H1 (cell line): ENCODE measurements around the gene TEAD4. TPM values are rescaled to one million over a fixed set of nuclear protein-coding genes. Genes with fewer than 3 reads are reported as not detected.

Source experiments
- CTCF ChIA-PET: fragments of 300-600 bp; sonication (Branson Sonifier 250); formaldehyde crosslinking; loops from one replicate; lab custom pipeline; 2021; ENCODE audit not compliant: partially characterized antibody; lab: Charles Lee
- POLR2A ChIA-PET: fragments of 300-600 bp; sonication (Branson Sonifier 250); formaldehyde crosslinking; loops from one replicate; lab custom pipeline; 2021; ENCODE audit warnings: inconsistent platforms; ENCODE audit not compliant: partially characterized antibody; lab: Charles Lee
- DNase-seq, 2 experiments: peaks; one replicate each; pipeline versions ENCODE4 v3.0.0 to v3.0.0-alpha.2; 2010 to 2022; ENCODE audit warnings: low spot score in 2 of 2, low read depth in 1 of 2, mixed read lengths in 1 of 2
- FAIRE-seq: peaks from 2 replicates; lab custom pipeline; 2011; peaks lifted over from hg19 to GRCh38; lab: Jason Lieb, UNC
- H2AFZ ChIP-seq: 2 replicates; pipeline ENCODE4 v1.8.1; 2012; ENCODE audit warnings: low read length, inconsistent platforms
- H2AK5ac ChIP-seq: 2 replicates; pipeline ENCODE4 v1.6.1; 2013; ENCODE audit warnings: low read depth, low read length
- H2BK120ac ChIP-seq: replicated peaks from 2 replicates; pipeline ENCODE3; 2013; ENCODE audit warnings: low read depth, low read length, inconsistent platforms
- H2BK12ac ChIP-seq: 2 replicates; pipeline ENCODE4 v1.6.1; 2013; ENCODE audit warnings: low read depth, low read length
- H2BK15ac ChIP-seq: 2 replicates; pipeline ENCODE4 v1.6.1; 2013; ENCODE audit warnings: low read length
- H2BK20ac ChIP-seq: 2 replicates; pipeline ENCODE4 v1.6.1; 2013; ENCODE audit warnings: low read length
- H2BK5ac ChIP-seq: 2 replicates; pipeline ENCODE4 v1.6.1; 2013; ENCODE audit warnings: low read depth, low read length
- H3K14ac ChIP-seq: 2 replicates; pipeline ENCODE4 v1.6.1; 2013; ENCODE audit warnings: inconsistent platforms; ENCODE audit not compliant: insufficient read length
- H3K18ac ChIP-seq: 2 replicates; pipeline ENCODE4 v1.6.1; 2013; ENCODE audit warnings: low read length; ENCODE audit errors: extremely low read depth
- H3K23ac ChIP-seq: 2 replicates; pipeline ENCODE4 v1.6.1; 2013; ENCODE audit warnings: inconsistent platforms; ENCODE audit not compliant: insufficient read length
- H3K23me2 ChIP-seq: 2 replicates; pipeline ENCODE4 v1.6.1; 2013; ENCODE audit warnings: low read depth, low read length
- H3K27ac ChIP-seq: 2 replicates; pipeline ENCODE4 v1.6.1; 2011; ENCODE audit warnings: low read depth, low read length, inconsistent platforms
- H3K27me3 ChIP-seq, 4 experiments: replicated peaks in 1 of 4; 1 replicate in 1 of 4; 2 replicates in 3 of 4; pipeline versions ENCODE4 v1.6.1 to v1.8.1; 2011 to 2013; ENCODE audit warnings: low read length in 3 of 4, mild to moderate bottlenecking in 3 of 4, inconsistent platforms in 2 of 4, mixed read lengths in 2 of 4, moderate library complexity in 1 of 4; ENCODE audit not compliant: control insufficient read depth in 3 of 4, insufficient read depth in 3 of 4; ENCODE audit errors: extremely low read depth in 1 of 4
- H3K36me3 ChIP-seq, 4 experiments: 2 replicates each; pipeline versions ENCODE4 v1.6.1 to v1.8.1; 2011 to 2013; ENCODE audit warnings: mild to moderate bottlenecking in 4 of 4, low read length in 3 of 4, moderate library complexity in 2 of 4, control low read depth in 1 of 4, inconsistent platforms in 1 of 4; ENCODE audit not compliant: insufficient read depth in 4 of 4, control insufficient read depth in 2 of 4
- H3K4ac ChIP-seq: replicated peaks from 2 replicates; pipeline ENCODE3; 2013; ENCODE audit warnings: low read length, low read depth, mixed read lengths, inconsistent platforms; ENCODE audit not compliant: insufficient read length
- H3K4me1 ChIP-seq, 4 experiments: replicated peaks in 1 of 4; 1 replicate in 1 of 4; 2 replicates in 3 of 4; pipeline versions ENCODE4 v1.6.1 to v1.8.1; 2011 to 2013; ENCODE audit warnings: low read length in 3 of 4, inconsistent platforms in 2 of 4, mixed read lengths in 1 of 4; ENCODE audit not compliant: insufficient read depth in 4 of 4, control insufficient read depth in 3 of 4
- H3K4me2 ChIP-seq, 2 experiments: 2 replicates each; pipeline versions ENCODE4 v1.6.1 to v1.8.1; 2011 to 2013; ENCODE audit warnings: low read depth in 2 of 2, low read length in 2 of 2, control low read depth in 1 of 2, inconsistent platforms in 1 of 2, mild to moderate bottlenecking in 1 of 2; ENCODE audit not compliant: insufficient read depth in 1 of 2
- H3K4me3 ChIP-seq, 4 experiments: fragments of 200-600, 300-600 bp in 1 of 4; sonication (generic), shearing (Covaris generic), sonication (Bioruptor Twin) in 1 of 4; 2 replicates each; pipeline versions ENCODE4 v1.5.1 to v1.8.1; 2011 to 2016; ENCODE audit warnings: low read length in 4 of 4, low read depth in 3 of 4, control low read depth in 2 of 4, inconsistent platforms in 2 of 4, mild to moderate bottlenecking in 2 of 4, mixed read lengths in 1 of 4, moderate library complexity in 1 of 4; ENCODE audit not compliant: insufficient read depth in 2 of 4; ENCODE audit errors: extremely low read depth in 1 of 4
- H3K56ac ChIP-seq: replicated peaks from 2 replicates; pipeline ENCODE3; 2013; ENCODE audit warnings: low read depth, mild to moderate bottlenecking, mixed read lengths, low read length, inconsistent platforms; ENCODE audit not compliant: insufficient read length
- H3K79me1 ChIP-seq: 2 replicates; pipeline ENCODE4 v1.6.1; 2013; ENCODE audit warnings: low read depth, low read length, control low read depth
- H3K79me2 ChIP-seq, 2 experiments: 2 replicates each; pipeline versions ENCODE4 v1.6.1 to v1.8.1; 2012 to 2013; ENCODE audit warnings: low read length in 2 of 2, mild to moderate bottlenecking in 2 of 2, inconsistent platforms in 1 of 2; ENCODE audit not compliant: insufficient read depth in 2 of 2, control insufficient read depth in 1 of 2
- H3K9ac ChIP-seq, 4 experiments: replicated peaks in 1 of 4; 1 replicate in 1 of 4; 2 replicates in 3 of 4; pipeline versions ENCODE4 v1.6.1 to v1.8.1; 2011 to 2013; ENCODE audit warnings: low read depth in 3 of 4, low read length in 3 of 4, control low read depth in 2 of 4, mild to moderate bottlenecking in 2 of 4, moderate library complexity in 2 of 4, inconsistent platforms in 1 of 4; ENCODE audit errors: extremely low read depth in 1 of 4
- H3K9me3 ChIP-seq, 2 experiments: 2 replicates each; pipeline versions ENCODE4 v1.6.1 to v1.8.1; 2012 to 2013; ENCODE audit warnings: mild to moderate bottlenecking in 2 of 2, moderate library complexity in 2 of 2, control low read depth in 1 of 2, inconsistent platforms in 1 of 2, low read depth in 1 of 2, low read length in 1 of 2, mixed read lengths in 1 of 2; ENCODE audit not compliant: insufficient read depth in 2 of 2
- H4K20me1 ChIP-seq, 2 experiments: replicated peaks in 1 of 2; 2 replicates each; pipeline versions ENCODE3 to v1.8.1; 2011 to 2013; ENCODE audit warnings: inconsistent platforms in 2 of 2, low read length in 2 of 2, mild to moderate bottlenecking in 1 of 2; ENCODE audit not compliant: insufficient read depth in 2 of 2, control insufficient read depth in 1 of 2
- H4K5ac ChIP-seq: 2 replicates; pipeline ENCODE4 v1.6.1; 2013; ENCODE audit warnings: low read length, low read depth, mixed read lengths, inconsistent platforms; ENCODE audit not compliant: insufficient read length
- H4K8ac ChIP-seq: 2 replicates; pipeline ENCODE4 v1.8.0; 2013; ENCODE audit warnings: mild to moderate bottlenecking, moderate library complexity, low read length, inconsistent platforms; ENCODE audit not compliant: insufficient read depth; ENCODE audit errors: extremely low read depth
- H4K91ac ChIP-seq: replicated peaks from 2 replicates; pipeline ENCODE3; 2013; ENCODE audit warnings: low read length, mixed read lengths, inconsistent platforms; ENCODE audit not compliant: insufficient read length
- CBX5 ChIP-seq: fragments of 300-800, 300-1000 bp; sonication (generic); IDR thresholded peaks from 2 replicates; pipeline ENCODE4 v1.7.1; 2016; ENCODE audit warnings: antibody characterized with exemption, low read length, low read depth
- CBX8 ChIP-seq: fragments of 300-800, 300-1000 bp; sonication (generic); IDR thresholded peaks from 2 replicates; pipeline ENCODE4 v1.7.1; 2016; ENCODE audit warnings: low read depth, low read length, borderline replicate concordance
- RNF2 ChIP-seq: fragments of 200-900, 300-1000 bp; sonication (generic); IDR thresholded peaks from 2 replicates; pipeline ENCODE4 v1.7.1; 2016; ENCODE audit warnings: borderline replicate concordance, low read depth, mild to moderate bottlenecking, antibody characterized with exemption, low read length; ENCODE audit not compliant: poor library complexity, severe bottlenecking; ENCODE audit errors: missing control alignments
- TAF7 ChIP-seq: optimal IDR thresholded peaks from 2 replicates; pipeline ENCODE3; 2011; ENCODE audit warnings: low read depth, mild to moderate bottlenecking, inconsistent platforms, low read length, moderate library complexity, borderline replicate concordance
- WGBS, 2 experiments: shearing (Covaris generic) in 1 of 2; methylation state at CpG; one replicate each; pipeline versions ENCODE4 v1.1.6 to v1.1.7; 2013 to 2015; ENCODE audit warnings: low lambda C conversion rate in 2 of 2, mixed read lengths in 2 of 2, inconsistent platforms in 1 of 2, low coverage in 1 of 2, missing lambda C conversion rate in 1 of 2; ENCODE audit not compliant: insufficient replicate concordance in 2 of 2, insufficient coverage in 1 of 2, insufficient read length in 1 of 2; ENCODE audit errors: extremely low coverage in 1 of 2, missing lambda C conversion rate in 1 of 2; 5-methylcytosine and 5-hydroxymethylcytosine counted together
- polyA plus RNA-seq, 7 experiments: library from polyadenylated mRNA; depleted of rRNA in 3 of 7; stranded (reverse) in 5 of 7; unstranded in 2 of 7; fragments of >200 nt in 5 of 7; fragments of 200-250 nt in 2 of 7; gene quantifications; 1 replicate in 5 of 7; 2 replicates in 1 of 7; 4 replicates in 1 of 7; pipeline versions ENCODE4 v1.2.1 to v1.2.3, GENCODE V29; 2011 to 2013; ENCODE audit warnings: missing spikeins in 2 of 7, mixed read lengths in 2 of 7
- total RNA-seq: library from RNA; stranded (reverse); fragmentation: NEBNext Ultra II Directional; extraction: Animal tissue kit (Norgen Biotek cat#: 25700); gene quantifications from 2 replicates; pipeline ENCODE4 v1.2.1, GENCODE V29; 2021

The TEAD4 gene
- total and polyA plus RNA-seq, 2 of the 8 experiments (the other 6 are each of a cell fraction or from before 2014, with no cell fraction given) = 56.7 to 116 TPM

DNA sequence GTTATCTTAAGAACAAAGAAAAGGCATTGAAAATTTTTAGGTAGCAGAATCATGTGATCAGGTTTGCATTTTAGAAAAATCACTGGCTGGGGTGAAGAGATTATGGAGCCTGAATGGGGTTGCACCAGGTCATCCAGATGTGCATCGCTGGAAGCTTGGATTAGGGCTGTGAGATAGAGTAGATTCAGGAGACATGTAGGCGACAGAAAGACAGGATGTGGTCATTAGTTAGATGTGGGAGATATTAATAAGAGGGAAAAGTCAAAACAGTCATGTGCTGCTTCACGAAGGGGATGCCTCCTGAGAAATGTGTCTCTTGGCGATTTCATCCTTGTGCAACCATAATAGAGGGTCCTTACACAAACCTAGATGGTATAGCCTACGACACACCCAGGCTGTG is 25.1 kb downstream of the TEAD4 start:
- Histone ChIP-seq H2BK15ac (no peak overlapping the region), H4K20me1 (peaks cover 6 to 26% of the 10 kb centered on the region in 2 experiments), H3K56ac (no peak overlapping the region), H4K91ac (no peak overlapping the region), H3K4me1 (peaks cover 0 to 3% (median under 1%) of the 10 kb centered on the region in 4 experiments; a peak in 2 of 7 replicates), H3K27ac (no peak overlapping the region), H3K23me2 (no peaks in the 10 kb centered on the region), H3K14ac (no peak overlapping the region)
- CTCF ChIA-PET = interaction anchor here (1.2 kb wide), 1 partner anchor 12 kb away, joined by 3 read pairs; no protein-coding TSS in a partner anchor
- 93% methylated on average over 5 of the region's 5 CpGs; no CpG with 5 or more reads in 1 of the 2 experiments for WGBS, 2 experiments
- TF ChIP-seq CBX8 (no peak), TAF7 (no peak), CBX5 (no peak), RNF2 (no peak)
- TF ChIP-seq, all 59 proteins: peak for 0
- Histone ChIP-seq H3K79me1 (peaks cover 13% of the 10 kb centered on the region), H4K5ac (no peak overlapping the region), H4K8ac (no peak overlapping the region), H3K4me2 (no peak overlapping the region), H3K4me3 (no peak overlapping the region), H3K23ac (no peak overlapping the region), H3K36me3 (peaks cover 0 to 11% (median 3%) of the 10 kb centered on the region in 4 experiments; a peak in 4 of 8 replicates), H3K79me2 (peaks cover 12 to 74% of the 10 kb centered on the region in 2 experiments), H2AFZ (no peak overlapping the region), H3K27me3 (no peaks in the 10 kb centered on the region), H2BK5ac (no peak overlapping the region), H2BK120ac (no peak overlapping the region), H3K18ac (no peak overlapping the region), H3K4ac (no peak overlapping the region), H3K9me3 (no peaks in the 10 kb centered on the region), H3K9ac (no peak overlapping the region), H2BK12ac (no peak overlapping the region), H2BK20ac (no peak overlapping the region), H2AK5ac (no peak overlapping the region)
- DNase-seq = no peak
- FAIRE-seq = no peak
- POLR2A ChIA-PET = interaction anchor here (0.6 kb wide), 1 partner anchor 8 kb away, joined by 3 read pairs; no protein-coding TSS in a partner anchor
